Loucy (cell line): ENCODE measurements around the gene AKAP13.

Source experiments
- H2AFZ ChIP-seq: fragments of 200-600 bp; sonication (generic); 2 replicates; pipeline ENCODE4 v1.6.0; 2016; ENCODE audit warnings: antibody characterized with exemption, mild to moderate bottlenecking, low read length, moderate library complexity
- H3F3A ChIP-seq: fragments of 200-600 bp; 2 replicates; pipeline ENCODE4 v1.6.0; 2016; ENCODE audit warnings: antibody characterized with exemption, low read depth, mild to moderate bottlenecking
- H3K27me3 ChIP-seq: fragments of 200-600 bp; sonication (generic); 2 replicates; pipeline ENCODE4 v1.6.1; 2014; ENCODE audit warnings: low read length, mild to moderate bottlenecking; ENCODE audit not compliant: insufficient read depth, poor library complexity, severe bottlenecking
- H3K36me3 ChIP-seq: fragments of 200-600 bp; sonication (generic); 2 replicates; pipeline ENCODE4 v1.6.1; 2016; ENCODE audit warnings: low read length; ENCODE audit not compliant: insufficient read depth
- H3K4me1 ChIP-seq: fragments of 200-600 bp; sonication (generic); 2 replicates; pipeline ENCODE4 v1.5.1; 2014; ENCODE audit warnings: low read length, mild to moderate bottlenecking; ENCODE audit not compliant: insufficient read depth, poor library complexity, severe bottlenecking
- H3K4me2 ChIP-seq: fragments of 200-600 bp; sonication (generic); 2 replicates; pipeline ENCODE4 v1.6.0; 2014; ENCODE audit warnings: antibody characterized with exemption, low read length, low read depth, mild to moderate bottlenecking; ENCODE audit not compliant: poor library complexity, severe bottlenecking
- H3K4me3 ChIP-seq: fragments of 200-600 bp; sonication (generic); 2 replicates; pipeline ENCODE4 v1.5.1; 2014; ENCODE audit warnings: low read length, mild to moderate bottlenecking, mixed read lengths; ENCODE audit not compliant: poor library complexity, severe bottlenecking
- H3K79me2 ChIP-seq: fragments of 200-600 bp; sonication (generic); 2 replicates; pipeline ENCODE4 v1.6.1; 2014; ENCODE audit warnings: low read length; ENCODE audit not compliant: insufficient read depth
- H3K9ac ChIP-seq: fragments of 200-600 bp; sonication (generic); 2 replicates; pipeline ENCODE4 v1.6.0; 2014; ENCODE audit warnings: mild to moderate bottlenecking, low read depth, low read length, moderate library complexity; ENCODE audit not compliant: poor library complexity, severe bottlenecking
- H3K9me2 ChIP-seq: fragments of 200-600 bp; sonication (generic); replicated peaks from 2 replicates; pipeline ENCODE4 v1.6.1; 2016; ENCODE audit warnings: low read depth, low read length, mixed read lengths
- H3K9me3 ChIP-seq: fragments of 200-600 bp; sonication (generic); 2 replicates; pipeline ENCODE4 v1.6.1; 2014; ENCODE audit warnings: mild to moderate bottlenecking, antibody characterized with exemption, low read length, low read depth; ENCODE audit not compliant: insufficient read depth
- H4K20me1 ChIP-seq: fragments of 200-600 bp; sonication (generic); 2 replicates; pipeline ENCODE4 v1.6.0; 2014; ENCODE audit warnings: antibody characterized with exemption, low read length, mild to moderate bottlenecking; ENCODE audit not compliant: insufficient read depth, poor library complexity, severe bottlenecking
- CTCF ChIP-seq: fragments of 200-600 bp; sonication (generic); conservative IDR thresholded peaks from 2 replicates; pipeline ENCODE4 v1.5.1; 2014; ENCODE audit warnings: mild to moderate bottlenecking, antibody characterized with exemption, low read length
- EZH2phosphoT487 ChIP-seq: fragments of 200-600 bp; IDR thresholded peaks from 2 replicates; pipeline ENCODE4 v1.6.1; 2018; ENCODE audit warnings: antibody characterized with exemption, mild to moderate bottlenecking, moderate library complexity, borderline replicate concordance

AKAP13 gene

GRCh38 chr15:85530079-85530478, 149.7 kb downstream of the AKAP13 start:
- Histone ChIP-seq H3K4me2 (no peak overlapping the region), H4K20me1 (no peaks in the 10 kb centered on the region), H3K79me2 (no peaks in the 10 kb centered on the region), H3K9ac (no peak overlapping the region), H3F3A (peaks cover 5% of the 10 kb centered on the region; the same call in 1 of the 2 replicates), H3K4me3 (no peak overlapping the region), H3K27me3 (no peaks in the 10 kb centered on the region), H3K36me3 (no peaks in the 10 kb centered on the region), H3K4me1 (peaks cover 24% of the 10 kb centered on the region), H3K9me2 (no peaks in the 10 kb centered on the region), H3K9me3 (no peaks in the 10 kb centered on the region), H2AFZ (no peak overlapping the region)
- TF ChIP-seq CTCF (no peak), EZH2phosphoT487 (no peak)

GRCh38 chr15:85531083-85531482, 150.7 kb downstream of the AKAP13 start:
- peaks cover 5% of the 10 kb centered on the region; the same call in 1 of the 2 replicates for H3F3A ChIP-seq
- TF ChIP-seq EZH2phosphoT487 (no peak), CTCF (no peak)
- H4K20me1 ChIP-seq = no peaks in the 10 kb centered on the region
- H3K36me3 ChIP-seq = no peaks in the 10 kb centered on the region
- peaks cover 31% of the 10 kb centered on the region for H3K4me1 ChIP-seq
- no peaks in the 10 kb centered on the region for H3K9me3 ChIP-seq
- H3K4me2 ChIP-seq = no peak overlapping the region
- no peak overlapping the region for H3K9ac ChIP-seq
- no peak overlapping the region for H2AFZ ChIP-seq
- no peaks in the 10 kb centered on the region for H3K79me2 ChIP-seq
- H3K4me3 ChIP-seq = no peak overlapping the region
- no peaks in the 10 kb centered on the region for H3K9me2 ChIP-seq
- no peaks in the 10 kb centered on the region for H3K27me3 ChIP-seq

- peaks cover 35% of the 10 kb centered on the region for H3K4me1 ChIP-seq
- no peaks in the 10 kb centered on the region for H4K20me1 ChIP-seq
- no peak overlapping the region for H3K9ac ChIP-seq
- H2AFZ ChIP-seq = no peak overlapping the region
- TF ChIP-seq EZH2phosphoT487 = no peak
- no peak for TF ChIP-seq CTCF
- H3K79me2 ChIP-seq = no peaks in the 10 kb centered on the region
- H3K27me3 ChIP-seq = no peaks in the 10 kb centered on the region
- peaks cover 5% of the 10 kb centered on the region; the same call in 1 of the 2 replicates for H3F3A ChIP-seq
- H3K4me3 ChIP-seq = no peak overlapping the region
- no peak overlapping the region for H3K4me2 ChIP-seq
- H3K36me3 ChIP-seq = no peaks in the 10 kb centered on the region
- H3K9me2 ChIP-seq = no peaks in the 10 kb centered on the region
- H3K9me3 ChIP-seq = no peaks in the 10 kb centered on the region
Measured at GRCh38 chr15:85532689-85533088, 152.3 kb downstream of the AKAP13 start.
